ENCODE results near the gene SEZ6L2.

GRCh38 chr16:29824589-29825144 is 74.7 kb downstream of the SEZ6L2 start:
- no peak for TF ChIP-seq NR2C1 (IDR thresholded peaks at IDR 0.05)
- TF ChIP-seq NR2C1 (tag; IDR thresholded peaks at IDR 0.05): no peak
- TF ChIP-seq FOXK2 (conservative IDR thresholded peaks at IDR 0.05 in 1 of 2, IDR thresholded peaks at IDR 0.05 in 1 of 2; ENCODE audit: low read depth in 2 of 2): no peak
- TF ChIP-seq, protein P1, sequence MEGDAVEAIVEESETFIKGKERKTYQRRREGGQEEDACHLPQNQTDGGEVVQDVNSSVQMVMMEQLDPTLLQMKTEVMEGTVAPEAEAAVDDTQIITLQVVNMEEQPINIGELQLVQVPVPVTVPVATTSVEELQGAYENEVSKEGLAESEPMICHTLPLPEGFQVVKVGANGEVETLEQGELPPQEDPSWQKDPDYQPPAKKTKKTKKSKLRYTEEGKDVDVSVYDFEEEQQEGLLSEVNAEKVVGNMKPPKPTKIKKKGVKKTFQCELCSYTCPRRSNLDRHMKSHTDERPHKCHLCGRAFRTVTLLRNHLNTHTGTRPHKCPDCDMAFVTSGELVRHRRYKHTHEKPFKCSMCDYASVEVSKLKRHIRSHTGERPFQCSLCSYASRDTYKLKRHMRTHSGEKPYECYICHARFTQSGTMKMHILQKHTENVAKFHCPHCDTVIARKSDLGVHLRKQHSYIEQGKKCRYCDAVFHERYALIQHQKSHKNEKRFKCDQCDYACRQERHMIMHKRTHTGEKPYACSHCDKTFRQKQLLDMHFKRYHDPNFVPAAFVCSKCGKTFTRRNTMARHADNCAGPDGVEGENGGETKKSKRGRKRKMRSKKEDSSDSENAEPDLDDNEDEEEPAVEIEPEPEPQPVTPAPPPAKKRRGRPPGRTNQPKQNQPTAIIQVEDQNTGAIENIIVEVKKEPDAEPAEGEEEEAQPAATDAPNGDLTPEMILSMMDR (IDR thresholded peaks at IDR 0.05 in 2 of 3, conservative IDR thresholded peaks at IDR 0.05 in 1 of 3; ENCODE audit: insufficient read depth in 2 of 3, low read depth in 1 of 3, low read length in 3 of 3): no peak
- no peak for TF ChIP-seq ZNF232 (CRISPR knock-in tag; IDR thresholded peaks at IDR 0.05)
- TF ChIP-seq EZH2 (IDR thresholded peaks at IDR 0.05; ENCODE audit: borderline replicate concordance, low read depth, low read length): no peak
- TF ChIP-seq, protein P2, sequence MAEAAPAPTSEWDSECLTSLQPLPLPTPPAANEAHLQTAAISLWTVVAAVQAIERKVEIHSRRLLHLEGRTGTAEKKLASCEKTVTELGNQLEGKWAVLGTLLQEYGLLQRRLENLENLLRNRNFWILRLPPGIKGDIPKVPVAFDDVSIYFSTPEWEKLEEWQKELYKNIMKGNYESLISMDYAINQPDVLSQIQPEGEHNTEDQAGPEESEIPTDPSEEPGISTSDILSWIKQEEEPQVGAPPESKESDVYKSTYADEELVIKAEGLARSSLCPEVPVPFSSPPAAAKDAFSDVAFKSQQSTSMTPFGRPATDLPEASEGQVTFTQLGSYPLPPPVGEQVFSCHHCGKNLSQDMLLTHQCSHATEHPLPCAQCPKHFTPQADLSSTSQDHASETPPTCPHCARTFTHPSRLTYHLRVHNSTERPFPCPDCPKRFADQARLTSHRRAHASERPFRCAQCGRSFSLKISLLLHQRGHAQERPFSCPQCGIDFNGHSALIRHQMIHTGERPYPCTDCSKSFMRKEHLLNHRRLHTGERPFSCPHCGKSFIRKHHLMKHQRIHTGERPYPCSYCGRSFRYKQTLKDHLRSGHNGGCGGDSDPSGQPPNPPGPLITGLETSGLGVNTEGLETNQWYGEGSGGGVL (CRISPR knock-in tag; IDR thresholded peaks at IDR 0.05): no peak
- TF ChIP-seq, protein P3, sequence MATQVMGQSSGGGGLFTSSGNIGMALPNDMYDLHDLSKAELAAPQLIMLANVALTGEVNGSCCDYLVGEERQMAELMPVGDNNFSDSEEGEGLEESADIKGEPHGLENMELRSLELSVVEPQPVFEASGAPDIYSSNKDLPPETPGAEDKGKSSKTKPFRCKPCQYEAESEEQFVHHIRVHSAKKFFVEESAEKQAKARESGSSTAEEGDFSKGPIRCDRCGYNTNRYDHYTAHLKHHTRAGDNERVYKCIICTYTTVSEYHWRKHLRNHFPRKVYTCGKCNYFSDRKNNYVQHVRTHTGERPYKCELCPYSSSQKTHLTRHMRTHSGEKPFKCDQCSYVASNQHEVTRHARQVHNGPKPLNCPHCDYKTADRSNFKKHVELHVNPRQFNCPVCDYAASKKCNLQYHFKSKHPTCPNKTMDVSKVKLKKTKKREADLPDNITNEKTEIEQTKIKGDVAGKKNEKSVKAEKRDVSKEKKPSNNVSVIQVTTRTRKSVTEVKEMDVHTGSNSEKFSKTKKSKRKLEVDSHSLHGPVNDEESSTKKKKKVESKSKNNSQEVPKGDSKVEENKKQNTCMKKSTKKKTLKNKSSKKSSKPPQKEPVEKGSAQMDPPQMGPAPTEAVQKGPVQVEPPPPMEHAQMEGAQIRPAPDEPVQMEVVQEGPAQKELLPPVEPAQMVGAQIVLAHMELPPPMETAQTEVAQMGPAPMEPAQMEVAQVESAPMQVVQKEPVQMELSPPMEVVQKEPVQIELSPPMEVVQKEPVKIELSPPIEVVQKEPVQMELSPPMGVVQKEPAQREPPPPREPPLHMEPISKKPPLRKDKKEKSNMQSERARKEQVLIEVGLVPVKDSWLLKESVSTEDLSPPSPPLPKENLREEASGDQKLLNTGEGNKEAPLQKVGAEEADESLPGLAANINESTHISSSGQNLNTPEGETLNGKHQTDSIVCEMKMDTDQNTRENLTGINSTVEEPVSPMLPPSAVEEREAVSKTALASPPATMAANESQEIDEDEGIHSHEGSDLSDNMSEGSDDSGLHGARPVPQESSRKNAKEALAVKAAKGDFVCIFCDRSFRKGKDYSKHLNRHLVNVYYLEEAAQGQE (IDR thresholded peaks at IDR 0.05; ENCODE audit: borderline replicate concordance): no peak
- TF ChIP-seq, protein P3 (CRISPR knock-in tag; IDR thresholded peaks at IDR 0.05; ENCODE audit: low read depth): no peak
- TF ChIP-seq, protein P4, sequence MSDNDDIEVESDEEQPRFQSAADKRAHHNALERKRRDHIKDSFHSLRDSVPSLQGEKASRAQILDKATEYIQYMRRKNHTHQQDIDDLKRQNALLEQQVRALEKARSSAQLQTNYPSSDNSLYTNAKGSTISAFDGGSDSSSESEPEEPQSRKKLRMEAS (CRISPR knock-in tag; IDR thresholded peaks at IDR 0.05): no peak

All from K562 (cell line).